HepG2 (cell line): ENCODE data around the gene PIK3IP1.

Experiments
- CENPT ChIP-seq: sonication (generic); formaldehyde crosslinking; IDR thresholded peaks from 2 replicates; pipeline ENCODE4 v1.8.0; 2022; ENCODE audit warnings: low read depth, mild to moderate bottlenecking, moderate library complexity, missing genetic modification reagents
- CTCF ChIP-seq: sonication (generic); formaldehyde crosslinking; IDR thresholded peaks from 2 replicates; pipeline ENCODE4 v1.5.0; 2020; ENCODE audit warnings: mild to moderate bottlenecking, missing genetic modification reagents, moderate library complexity
- IKZF5 ChIP-seq: IDR thresholded peaks from 2 replicates; pipeline ENCODE4 v1.6.1; 2018; ENCODE audit warnings: missing genetic modification reagents, mild to moderate bottlenecking, missing compliant biosample characterization
- MAX ChIP-seq: IDR thresholded peaks from 2 replicates; pipeline ENCODE4 v1.6.1; 2012; ENCODE audit warnings: inconsistent platforms
- POLR2A ChIP-seq, 2 experiments: IDR thresholded peaks; 2 replicates each; pipeline ENCODE4 v1.6.1; 2011; ENCODE audit warnings: low read depth in 2 of 2, low read length in 2 of 2, mild to moderate bottlenecking in 1 of 2, moderate library complexity in 1 of 2; ENCODE audit not compliant: insufficient read depth in 1 of 2
- ZBED4 ChIP-seq: sonication (generic); formaldehyde crosslinking; IDR thresholded peaks from 2 replicates; pipeline ENCODE4 v1.4.0; 2020; ENCODE audit warnings: missing genetic modification reagents, borderline replicate concordance
- ZBTB14 ChIP-seq: sonication (generic); formaldehyde crosslinking; IDR thresholded peaks from 2 replicates; pipeline ENCODE4 v1.4.0; 2020; ENCODE audit warnings: missing genetic modification reagents
- ZKSCAN5 ChIP-seq: sonication (generic); formaldehyde crosslinking; IDR thresholded peaks from 2 replicates; pipeline ENCODE4 v1.5.1; 2020; ENCODE audit warnings: mild to moderate bottlenecking, missing genetic modification reagents
- ZNF660 ChIP-seq: sonication (generic); formaldehyde crosslinking; IDR thresholded peaks from 2 replicates; pipeline ENCODE4 v1.5.1; 2020; ENCODE audit warnings: mild to moderate bottlenecking, low read depth, missing genetic modification reagents, borderline replicate concordance

GRCh38 chr22:31329453-31330215 lies 37.3 kb upstream of the PIK3IP1 start:
- TF ChIP-seq ZBTB14 (CRISPR knock-in tag), result no peak
- TF ChIP-seq POLR2A (IDR thresholded peaks at IDR 0.05; ENCODE audit: insufficient read depth in 1 of 2, low read depth in 2 of 2, low read length in 2 of 2), result no peak
- no peak for TF ChIP-seq CTCF (CRISPR knock-in tag)
- no peak for TF ChIP-seq ZNF660 (CRISPR knock-in tag)
- TF ChIP-seq ZKSCAN5, result no peak
- TF ChIP-seq IKZF5, result no peak
- TF ChIP-seq MAX, result no peak
- TF ChIP-seq ZBED4 (CRISPR knock-in tag), result no peak
- no peak for TF ChIP-seq CENPT
